ENCODE results near the gene FYN.
"Not testable (repeated sequence)": the region's sequence is repeated elsewhere in the genome, so short reads cannot be mapped to it uniquely, and the experiment has no call there.

FYN gene

GRCh38 chr6:111685526-111685925 is 187.7 kb downstream of the FYN start:
- H3K9me3 ChIP-seq (ENCODE audit: severe bottlenecking), result no peaks in the 10 kb centered on the region
- peak overlapping the region; percentile 47 for H3K4me3 ChIP-seq (ENCODE audit: low read depth, low read length)
- H3K27ac ChIP-seq, result peak overlapping the region; percentile 67
- H3K27me3 ChIP-seq (ENCODE audit: insufficient read depth, low read depth, severe bottlenecking), result no peaks in the 10 kb centered on the region
- no peak for DNase-seq
- H3K36me3 ChIP-seq, result peaks cover 3% of the 10 kb centered on the region; the same call in 1 of the 2 replicates
- no peak for TF ChIP-seq CTCF (IDR thresholded peaks at IDR 0.05; ENCODE audit: low read depth, low read length)

DNA sequence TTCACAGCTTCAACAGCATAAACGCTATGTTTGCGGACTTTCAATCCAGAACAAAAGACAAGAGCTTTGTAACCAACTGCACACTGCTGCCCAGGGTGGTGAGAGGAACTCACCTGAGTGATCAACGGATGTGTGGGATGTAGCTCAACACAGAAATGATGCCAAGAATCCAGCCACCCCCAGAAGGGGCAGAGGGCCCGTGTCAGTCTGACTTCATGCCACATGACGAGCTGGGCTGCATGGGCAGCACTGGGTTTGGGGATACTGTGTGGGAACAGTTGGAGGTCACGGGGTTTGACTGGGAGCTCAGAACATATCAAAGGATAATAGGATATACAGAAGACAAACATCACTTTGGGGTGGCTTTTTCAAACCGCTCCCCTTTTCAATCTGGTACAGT is 188.2 kb downstream of the FYN start:
- TF ChIP-seq CTCF (IDR thresholded peaks at IDR 0.05; ENCODE audit: low read depth, low read length), result no peak
- Histone ChIP-seq H3K27me3 (ENCODE audit: insufficient read depth, low read depth, severe bottlenecking) (no peaks in the 10 kb centered on the region), H3K27ac (peak overlapping the region; percentile 67; the same call in 1 of the 2 replicates), H3K36me3 (peaks cover 3% of the 10 kb centered on the region; the same call in 1 of the 2 replicates), H3K4me3 (ENCODE audit: low read depth, low read length) (no peak overlapping the region), H3K9me3 (ENCODE audit: severe bottlenecking) (no peaks in the 10 kb centered on the region)
- no peak for DNase-seq

- no peak overlapping the region for H3K4me3 ChIP-seq (ENCODE audit: low read depth, low read length)
- DNase-seq, result no peak
- no peak overlapping the region for H3K27ac ChIP-seq
- no peaks in the 10 kb centered on the region; the same call in 1 of the 2 replicates for H3K36me3 ChIP-seq
- H3K9me3 ChIP-seq (ENCODE audit: severe bottlenecking), result no peaks in the 10 kb centered on the region
- H3K27me3 ChIP-seq (ENCODE audit: insufficient read depth, low read depth, severe bottlenecking), result no peaks in the 10 kb centered on the region
- TF ChIP-seq CTCF (IDR thresholded peaks at IDR 0.05; ENCODE audit: low read depth, low read length), result no peak
These were observed 189.4 kb downstream of the FYN start for GRCh38 chr6:111683749-111684267.

- TF ChIP-seq CTCF (IDR thresholded peaks at IDR 0.05; ENCODE audit: low read depth, low read length), result no peak
- Histone ChIP-seq H3K27ac (no peak overlapping the region), H3K27me3 (ENCODE audit: insufficient read depth, low read depth, severe bottlenecking) (no peaks in the 10 kb centered on the region), H3K4me3 (ENCODE audit: low read depth, low read length) (no peak overlapping the region), H3K9me3 (ENCODE audit: severe bottlenecking) (no peaks in the 10 kb centered on the region), H3K36me3 (no peaks in the 10 kb centered on the region; the same call in 1 of the 2 replicates)
- no peak for DNase-seq
These were observed 190.1 kb downstream of the FYN start for GRCh38 chr6:111683157-111683556.

DNA sequence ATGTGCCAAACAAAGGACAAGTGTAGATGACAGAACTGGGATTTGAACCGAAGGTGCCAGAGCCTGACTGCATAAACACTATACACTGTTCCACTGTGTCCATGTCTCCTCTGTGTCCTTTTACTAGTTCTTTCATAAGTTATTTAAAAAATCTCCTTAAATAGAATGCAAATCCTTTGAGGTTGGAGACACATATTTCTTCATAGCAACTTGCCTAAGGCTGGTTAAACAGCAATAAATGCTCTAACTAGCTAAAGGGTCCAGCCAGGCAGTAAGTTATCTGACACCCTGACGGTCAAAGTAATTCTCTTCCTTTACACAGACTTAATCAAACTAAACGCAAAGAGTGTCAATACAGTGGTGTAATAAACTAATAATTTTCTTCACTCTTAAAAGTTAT is 191.4 kb downstream of the FYN start:
- Histone ChIP-seq H3K27ac (no peak overlapping the region), H3K27me3 (ENCODE audit: insufficient read depth, low read depth, severe bottlenecking) (no peaks in the 10 kb centered on the region), H3K36me3 (no peaks in the 10 kb centered on the region; the same call in 1 of the 2 replicates), H3K4me3 (ENCODE audit: low read depth, low read length) (no peak overlapping the region), H3K9me3 (ENCODE audit: severe bottlenecking) (no peaks in the 10 kb centered on the region)
- no peak for TF ChIP-seq CTCF (IDR thresholded peaks at IDR 0.05; ENCODE audit: low read depth, low read length)
- no peak for DNase-seq

DNA sequence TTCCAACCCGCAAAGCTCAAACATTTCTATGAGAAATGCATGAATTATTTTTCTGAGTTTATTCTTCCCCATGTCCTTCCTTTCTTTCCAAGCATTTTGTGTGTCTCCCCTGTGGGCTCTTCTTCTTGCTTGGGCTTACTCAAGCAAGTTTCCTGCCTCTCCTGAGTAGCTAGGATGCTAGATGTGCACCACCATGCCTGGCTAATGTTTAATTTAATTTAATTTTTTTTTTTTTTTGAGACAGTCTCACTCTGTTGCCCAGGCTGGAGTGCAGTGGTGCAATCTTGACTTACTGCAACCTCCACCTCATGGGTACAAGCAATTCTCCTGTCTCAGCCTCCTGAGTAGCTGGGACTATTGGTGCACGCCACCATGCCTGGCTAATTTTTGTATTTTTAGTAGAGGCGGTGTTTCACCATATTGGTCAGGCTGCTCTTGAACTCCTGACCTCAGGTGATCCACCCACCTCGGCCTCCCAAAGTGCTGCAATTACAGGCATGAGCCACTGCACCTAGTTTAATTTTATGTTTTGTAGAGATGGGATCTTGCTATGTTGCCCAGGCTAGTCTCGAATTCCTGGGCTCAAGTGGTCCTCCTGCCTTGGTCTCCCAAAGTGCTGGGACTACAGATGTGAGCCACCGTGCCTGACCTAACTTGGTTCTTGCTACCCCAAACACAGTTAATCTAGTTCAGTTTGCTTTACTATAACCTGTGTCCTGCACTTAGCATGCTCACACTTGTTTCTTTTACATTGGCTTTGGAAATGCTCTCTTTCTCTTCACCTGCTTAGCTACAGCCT is 192.2 kb downstream of the FYN start:
- not testable (repeated sequence) for H3K4me3 ChIP-seq (ENCODE audit: low read depth, low read length); H3K27ac ChIP-seq; H3K36me3 ChIP-seq; DNase-seq; H3K9me3 ChIP-seq (ENCODE audit: severe bottlenecking); H3K27me3 ChIP-seq (ENCODE audit: insufficient read depth, low read depth, severe bottlenecking)
